ENCODE results near the gene SRRM4.

DNA sequence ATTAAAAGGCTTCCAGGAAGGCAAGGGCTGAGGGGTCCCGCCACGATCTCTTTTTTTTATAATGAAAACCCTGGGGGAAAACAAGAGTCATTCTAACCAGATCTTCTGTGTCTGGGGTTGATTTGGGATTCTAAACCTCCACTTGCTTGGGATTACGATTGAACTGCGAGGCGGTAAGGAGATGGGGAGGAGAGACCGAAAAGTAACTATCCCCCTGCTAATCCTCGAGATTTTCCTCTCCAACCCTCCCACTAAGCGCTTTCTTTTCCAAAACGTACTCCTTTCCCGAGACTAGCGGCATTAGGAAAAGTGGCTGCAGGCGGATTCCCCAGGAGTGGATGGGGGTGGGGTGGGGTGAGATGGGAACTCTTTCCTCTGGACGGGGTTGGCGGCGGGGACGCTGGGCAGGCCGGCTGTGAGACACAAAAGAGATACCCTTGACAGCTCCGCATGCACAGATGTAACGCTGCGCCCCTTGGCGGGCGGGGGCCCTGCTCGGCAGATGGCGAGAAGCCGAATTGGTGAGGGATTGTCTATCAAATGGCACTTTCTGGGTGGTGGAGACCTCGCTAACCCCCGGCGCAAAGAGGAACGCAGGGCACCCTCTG, 830 bp upstream of the SRRM4 start:
- no peak for TF ChIP-seq CTCF (IDR thresholded peaks at IDR 0.05; ENCODE audit: low read length)
- no peak for TF ChIP-seq EZH2 (IDR thresholded peaks at IDR 0.05; ENCODE audit: borderline replicate concordance, low read length)

All from OCI-LY1 (cell line).